Measurements from ENCODE around the gene NT5C1B.

GRCh38 chr2:18557121-18557520 lies 32.2 kb downstream of the NT5C1B start:
- TF ChIP-seq CTCF (IDR thresholded peaks at IDR 0.05) (no peak), POLR2A (IDR thresholded peaks at IDR 0.05) (no peak)

All from ovary (tissue), 3 donors.